HT-29 (cell line): ENCODE results near the gene DARS1. TPM values are rescaled to one million over a fixed set of nuclear protein-coding genes. Genes with fewer than 3 reads are reported as not detected.

ENCODE experiments used
- DNase-seq: peaks from one replicate; pipeline ENCODE4 v3.0.0-alpha.2; 2015; ENCODE audit warnings: low spot score
- total RNA-seq: library from RNA; depleted of rRNA; stranded (reverse); fragments of >200 nt; shearing (Covaris generic); gene quantifications from 2 replicates; pipeline ENCODE4 v1.2.3, GENCODE V29; 2014; rRNA removed

The DARS1 gene
- 20.5 and 29.6 TPM in 2 replicates for total RNA-seq

DNA sequence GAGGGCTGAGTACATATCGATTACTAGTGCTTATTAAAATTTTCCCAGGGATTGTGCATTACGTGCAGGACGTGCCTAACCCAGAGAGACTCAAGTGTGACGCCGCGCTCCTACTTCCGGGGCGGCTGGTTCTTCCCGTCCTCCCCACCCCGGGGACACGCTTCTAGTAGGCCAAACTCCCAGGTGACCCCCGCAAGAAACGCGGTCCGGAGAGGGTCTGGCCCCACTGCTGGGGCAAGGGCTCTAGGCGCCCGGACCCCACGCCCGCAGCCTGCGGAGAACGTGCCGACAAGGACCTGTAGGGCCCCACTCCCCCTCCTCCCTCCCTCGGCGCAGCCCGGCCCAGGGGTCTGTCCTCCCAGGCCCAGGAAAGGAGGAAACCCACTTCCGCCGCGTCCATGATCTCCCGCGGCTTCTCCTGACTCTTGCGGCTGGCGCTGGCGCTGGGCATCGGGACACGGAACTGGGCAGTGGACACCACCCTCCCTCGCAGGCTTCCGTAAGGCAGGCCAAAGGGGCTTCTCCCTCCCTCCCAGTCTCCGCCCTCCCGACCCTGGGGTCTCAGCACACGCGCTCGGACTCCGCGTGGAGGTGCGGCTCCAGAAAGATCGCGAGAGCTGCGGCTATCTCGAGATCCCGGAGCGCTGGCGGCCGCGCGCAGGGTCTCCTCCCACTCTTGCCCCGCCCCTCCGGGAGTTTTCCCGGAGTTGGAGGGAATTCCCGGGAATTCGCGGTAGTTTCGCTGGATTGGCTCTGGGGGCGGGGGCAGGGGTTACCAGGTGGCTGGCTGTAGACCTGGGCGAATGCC is at the start of gene DARS1:
TSS of gene DARS1 (minus strand) at position 609 of the 808 bp plus-strand sequence. CDS start at position 451, 158 bp downstream.
- DNase-seq = peak; percentile 92

DNA sequence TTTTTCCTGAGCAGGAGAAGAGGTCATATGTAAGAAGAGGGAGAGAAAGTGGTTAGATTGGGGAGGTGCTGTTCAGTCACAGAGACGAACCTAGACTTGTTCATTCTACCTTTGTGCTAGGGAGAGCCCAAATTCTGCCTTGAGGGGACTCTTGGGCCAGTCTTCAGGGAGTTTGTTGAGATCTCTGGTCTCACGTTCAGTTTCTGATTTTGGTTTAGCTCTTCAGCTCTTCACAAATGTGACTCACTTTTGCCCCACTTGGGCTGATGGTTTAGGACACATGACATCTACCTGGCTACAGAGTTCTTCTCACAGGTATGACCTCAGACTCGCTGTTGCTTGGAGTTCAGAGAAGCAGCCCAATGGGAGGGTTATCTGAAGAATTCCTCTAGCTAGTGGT is 49.2 kb upstream of the DARS1 start:
- DNase-seq = no peak

DNA sequence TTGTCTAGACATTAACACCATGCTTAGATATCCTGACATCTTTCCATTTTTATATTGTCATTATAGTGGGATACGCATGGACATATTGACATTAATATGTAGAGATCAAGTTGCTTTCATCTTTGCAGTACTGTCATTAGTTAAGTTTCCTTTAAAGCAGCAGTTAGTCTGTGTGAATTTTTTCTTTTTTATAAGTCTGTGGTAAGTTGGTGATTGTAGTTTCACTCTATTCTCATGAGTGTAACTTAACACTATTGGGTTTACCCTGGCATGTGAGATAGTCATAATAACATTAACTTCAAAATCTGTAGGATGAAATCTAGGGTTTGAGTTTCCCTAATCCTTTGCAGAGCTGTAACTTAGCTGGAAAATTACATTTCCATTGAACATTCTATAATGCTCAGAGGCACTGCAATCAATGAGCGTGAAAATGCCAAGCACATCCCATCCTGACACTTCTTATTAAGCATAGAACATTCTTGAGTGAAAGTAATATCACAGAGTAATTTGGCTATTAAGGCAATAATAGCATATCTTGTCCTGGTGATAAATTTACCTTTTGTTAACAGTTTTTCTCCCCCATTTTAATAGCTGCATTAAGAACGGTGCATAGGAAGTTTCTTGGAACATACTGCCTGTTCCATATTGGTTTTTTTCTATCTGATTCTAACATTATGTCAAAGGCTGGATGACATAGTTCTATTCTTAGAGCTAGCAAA is 47.5 kb upstream of the DARS1 start:
- DNase-seq = no peak

DNA sequence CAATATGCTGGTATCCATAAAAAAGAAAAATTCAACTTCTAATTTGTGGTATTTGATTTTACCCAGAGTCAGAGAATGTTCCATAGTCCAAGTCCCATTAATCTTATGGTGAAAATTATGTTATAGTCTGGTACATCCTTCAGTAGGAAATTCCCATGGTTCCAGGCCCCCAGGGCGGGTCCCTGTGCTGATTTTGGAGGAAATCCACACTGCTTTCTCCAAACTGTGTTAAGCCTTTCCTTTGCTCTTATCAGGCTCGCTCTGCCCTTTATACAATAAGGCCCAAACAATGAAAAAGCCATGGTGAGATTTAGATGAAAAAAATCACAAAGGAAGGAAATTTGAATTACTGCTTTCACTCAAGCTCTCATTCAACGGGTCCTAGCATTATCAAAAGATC is 46.8 kb upstream of the DARS1 start:
- no peak for DNase-seq

DNA sequence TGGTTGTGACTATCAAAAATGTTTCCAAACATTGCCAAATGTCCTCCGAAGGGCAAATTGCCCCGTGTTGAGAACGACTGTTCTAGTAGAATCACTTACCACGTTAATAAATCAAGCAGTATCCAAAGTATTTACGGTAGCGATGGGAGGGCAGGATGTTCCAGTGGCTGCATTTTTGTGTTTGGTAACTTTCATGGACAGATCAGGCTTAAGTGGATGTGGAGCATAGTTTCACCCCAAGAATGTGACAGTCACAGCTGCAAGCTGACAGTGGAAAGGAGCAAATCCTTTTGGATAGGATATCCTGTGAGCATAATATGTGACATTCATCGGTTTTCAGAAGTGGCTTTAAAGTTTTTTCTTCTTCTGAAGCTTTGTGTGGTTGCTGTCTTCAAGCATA is 46.3 kb upstream of the DARS1 start:
- no peak for DNase-seq

DNA sequence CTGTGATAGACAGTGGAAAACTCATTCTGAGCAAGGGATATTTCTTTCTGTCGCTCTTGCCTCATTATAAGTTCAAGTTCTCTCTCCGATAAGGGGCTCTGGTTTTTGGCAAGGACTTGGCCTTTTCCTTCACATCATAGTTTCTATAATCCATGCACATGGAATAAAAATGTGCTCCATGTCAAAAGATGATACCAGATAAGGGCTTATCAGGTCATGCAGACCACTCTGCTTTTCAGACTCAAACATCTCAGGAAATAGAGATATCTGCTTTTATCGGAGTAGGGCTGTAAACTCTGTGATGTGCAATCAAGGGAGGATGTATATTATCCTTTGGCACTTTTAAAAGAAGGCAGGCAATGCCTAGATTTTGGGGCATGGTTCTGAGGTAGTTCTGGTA is 45.0 kb upstream of the DARS1 start:
- no peak for DNase-seq

DNA sequence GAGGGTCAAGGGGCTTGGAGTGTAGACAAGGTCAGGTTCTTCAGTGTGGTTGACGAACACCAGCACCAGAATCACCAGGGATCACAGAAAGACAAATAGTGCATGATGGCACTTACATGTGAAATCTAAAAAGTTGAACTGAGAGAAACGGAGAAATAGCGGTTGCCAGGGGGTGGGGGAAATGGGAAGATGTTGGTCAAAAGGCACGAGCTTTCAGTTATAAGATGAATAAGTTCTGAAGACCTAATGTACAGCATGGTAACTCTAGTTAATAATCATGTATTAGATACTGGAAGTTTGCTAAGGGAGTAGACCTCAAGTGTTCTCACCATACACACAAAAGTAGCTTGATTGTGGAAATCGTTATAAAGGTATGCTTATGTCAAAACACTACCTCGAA is 43.7 kb upstream of the DARS1 start:
- DNase-seq = no peak

DNA sequence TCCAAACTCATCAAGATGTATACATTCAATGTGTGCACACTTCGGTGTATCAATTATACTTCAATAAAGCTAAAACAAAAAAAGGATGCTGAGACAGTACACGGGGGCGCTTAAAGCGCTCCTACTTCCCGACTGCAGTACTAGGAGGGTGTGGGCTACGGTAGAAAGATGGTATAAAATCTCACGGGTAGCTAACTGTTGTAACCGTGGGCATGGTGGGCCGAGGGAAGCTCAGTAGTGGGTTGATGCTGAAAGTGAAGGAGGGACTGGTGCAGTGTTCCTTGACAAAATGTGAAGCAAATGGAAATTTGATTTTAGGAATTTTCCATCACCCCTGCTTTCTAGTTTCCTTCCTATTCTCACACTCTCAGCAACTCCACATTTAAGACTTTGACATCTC is 42.6 kb upstream of the DARS1 start:
- no peak for DNase-seq

DNA sequence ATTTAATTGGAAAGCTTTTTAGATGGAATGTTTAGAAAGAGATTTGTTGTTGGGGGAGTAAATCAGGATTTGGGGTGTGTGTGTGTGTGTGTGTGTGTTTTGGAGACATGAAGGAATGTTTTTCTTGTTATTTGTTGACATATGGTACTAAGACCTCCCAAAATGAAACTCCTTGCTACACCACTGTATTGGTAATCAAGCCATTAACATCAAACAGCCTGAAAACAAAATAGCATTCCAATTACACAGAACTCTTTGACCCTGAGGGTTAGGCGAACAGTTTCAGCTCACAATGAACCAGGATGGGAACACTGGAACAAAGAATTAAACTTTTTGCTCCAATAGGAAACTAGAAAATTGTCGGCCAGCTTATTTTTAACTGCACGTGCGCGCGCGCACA is 41.7 kb upstream of the DARS1 start:
- DNase-seq = no peak

DNA sequence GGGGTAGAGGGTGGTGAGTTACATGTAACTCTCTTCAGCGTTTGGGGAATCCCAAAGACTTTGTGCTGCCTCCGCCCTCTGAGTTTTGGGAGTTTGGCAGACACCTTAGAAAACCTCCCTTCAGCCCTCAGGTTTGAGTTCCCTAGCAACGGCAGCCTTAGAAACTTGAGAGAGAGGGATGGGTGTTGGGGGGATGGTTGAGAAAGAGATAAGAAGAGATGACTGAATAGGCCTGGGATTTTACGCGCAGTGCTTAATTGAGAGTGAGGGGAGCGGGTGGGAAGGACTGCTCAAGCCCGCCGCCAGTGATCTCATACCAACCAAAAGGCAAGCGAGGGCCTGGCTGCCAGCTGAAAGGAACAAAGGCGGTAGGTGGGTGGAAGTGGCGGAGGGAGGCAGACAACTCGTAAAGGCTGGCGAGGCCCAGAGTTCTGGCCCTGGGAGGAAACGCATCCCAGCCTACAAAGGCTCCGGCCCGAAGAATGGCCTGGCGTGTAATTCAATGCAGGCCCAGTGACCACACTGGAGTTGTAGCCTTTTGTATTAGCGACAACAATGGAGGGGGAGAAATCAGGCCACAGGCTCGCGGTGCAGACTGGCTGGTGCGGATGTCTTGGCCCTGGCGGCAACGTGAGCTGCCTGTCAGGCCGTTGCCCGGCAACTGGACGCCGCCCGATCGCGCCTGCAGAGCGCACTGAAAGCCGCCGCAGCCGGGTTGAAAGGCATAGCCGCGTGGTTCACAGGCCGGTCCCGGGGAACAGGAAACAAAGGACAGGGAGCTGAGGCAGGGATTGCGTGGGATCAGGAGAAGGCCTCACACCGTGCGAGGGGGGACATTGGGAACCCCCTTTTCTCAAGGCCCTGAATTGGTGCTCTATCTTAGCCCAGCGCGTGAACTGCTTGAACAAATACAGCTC is 39.9 kb upstream of the DARS1 start:
- DNase-seq = peak; percentile 85

DNA sequence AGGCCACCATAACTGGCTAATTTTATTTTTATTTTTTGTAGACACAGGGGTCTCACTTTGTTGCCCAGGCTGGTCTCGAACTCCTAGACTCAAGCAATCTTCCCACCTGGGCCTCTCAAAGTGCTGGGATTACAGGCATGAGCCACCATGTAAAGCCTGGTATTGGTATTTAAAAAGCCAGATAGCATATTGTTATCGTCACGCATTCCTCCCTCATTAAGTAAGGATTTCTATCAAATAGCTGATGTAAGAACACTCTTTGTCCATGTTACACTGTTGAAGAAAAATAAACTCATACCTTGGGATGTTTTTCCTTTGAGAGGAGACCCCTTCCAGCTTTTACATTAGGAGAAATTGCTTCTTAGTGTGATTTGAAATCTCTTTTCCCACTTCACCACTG is 39.2 kb upstream of the DARS1 start:
- DNase-seq = no peak

DNA sequence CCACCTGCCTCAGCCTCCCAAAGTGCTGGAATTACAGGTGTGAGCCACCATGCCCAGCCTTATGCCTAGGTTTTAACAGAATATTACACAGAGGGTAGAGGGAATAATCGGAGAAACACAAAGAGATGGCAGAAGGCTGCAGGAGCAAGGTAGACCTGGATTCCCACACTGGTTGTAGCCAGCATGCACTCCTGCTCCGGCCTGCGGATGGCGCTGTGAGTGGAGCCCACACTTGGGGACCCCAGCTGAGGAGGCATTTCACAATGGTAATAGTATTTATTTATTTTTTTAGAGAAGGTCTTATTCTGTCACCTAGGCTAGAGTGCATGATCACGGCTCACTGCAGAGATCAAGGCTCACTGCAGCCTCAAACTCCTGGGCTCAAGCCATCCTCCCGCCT is 38.8 kb upstream of the DARS1 start:
- DNase-seq = no peak

DNA sequence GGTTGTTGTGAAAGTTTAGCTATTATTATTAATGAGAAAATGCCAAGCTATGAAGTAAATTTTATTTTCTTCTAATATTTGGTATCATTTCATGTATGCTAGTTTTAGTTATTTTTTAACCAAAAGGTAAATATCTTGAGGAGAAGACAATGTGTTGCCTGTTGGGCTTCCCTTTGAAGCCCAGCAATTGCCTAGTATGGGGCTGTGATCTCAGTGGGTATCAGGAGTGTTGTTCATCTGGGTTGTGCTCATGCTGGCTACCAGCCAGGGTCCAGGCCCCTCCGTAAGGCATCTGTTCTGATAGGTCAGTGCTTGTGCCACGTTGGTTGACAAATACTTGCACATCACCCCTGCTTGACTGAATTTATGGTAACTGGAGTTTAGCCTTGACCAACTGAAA is 38.0 kb upstream of the DARS1 start:
- DNase-seq = peak; percentile 12

DNA sequence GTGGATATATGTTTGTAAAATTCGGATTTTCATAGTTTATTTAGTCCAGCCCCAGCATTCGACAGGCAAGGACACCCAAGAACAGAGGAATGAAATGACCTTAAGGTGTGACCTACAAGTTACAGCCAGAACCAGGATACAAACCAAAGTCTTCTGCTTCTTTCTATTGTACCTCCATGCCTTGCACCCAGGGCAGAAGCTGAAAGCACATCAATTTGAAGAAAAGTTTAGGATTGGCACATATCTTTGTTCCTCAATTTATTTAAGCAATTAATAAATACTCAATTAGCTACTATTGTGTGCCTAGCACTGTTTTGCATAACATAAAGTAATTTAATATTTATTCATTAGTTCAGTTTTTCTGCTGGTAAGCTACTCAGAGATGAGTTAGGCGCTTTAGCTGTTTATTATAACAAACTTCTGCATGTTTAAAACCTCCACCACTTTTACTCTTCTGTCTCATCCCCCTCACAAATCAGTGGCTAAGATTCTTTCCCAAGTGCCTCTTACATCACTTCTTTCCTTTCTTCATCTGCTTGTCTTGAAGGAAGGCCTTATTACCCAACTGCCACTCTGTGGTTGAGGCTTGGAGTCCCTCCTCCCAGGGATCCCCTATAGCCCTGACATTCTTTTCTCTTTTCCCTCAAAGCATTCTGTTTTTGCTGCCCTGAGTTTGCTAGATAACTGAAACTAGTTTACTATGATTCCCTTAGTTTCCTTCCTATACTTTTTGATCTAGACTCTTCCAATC is 37.1 kb upstream of the DARS1 start:
- DNase-seq = no peak

DNA sequence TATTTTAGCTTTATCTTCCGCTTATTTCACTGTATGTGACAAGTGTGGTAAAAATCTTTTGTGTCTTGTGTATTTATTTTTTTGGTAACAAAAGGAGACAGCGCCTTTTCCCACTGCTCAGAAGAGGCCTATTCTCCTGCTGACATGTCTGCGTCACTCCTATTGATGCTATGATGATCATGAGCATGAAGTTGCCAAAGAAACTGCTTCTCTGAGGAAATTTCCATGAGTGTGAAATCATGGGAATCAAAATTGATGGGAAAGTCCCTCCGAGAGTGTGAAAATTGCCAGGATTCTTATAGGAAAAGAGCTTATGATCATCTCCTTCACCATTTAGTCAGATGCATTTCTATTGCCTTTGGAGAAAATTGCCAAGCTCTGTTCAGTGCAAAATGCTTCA is 36.5 kb upstream of the DARS1 start:
- no peak for DNase-seq

DNA sequence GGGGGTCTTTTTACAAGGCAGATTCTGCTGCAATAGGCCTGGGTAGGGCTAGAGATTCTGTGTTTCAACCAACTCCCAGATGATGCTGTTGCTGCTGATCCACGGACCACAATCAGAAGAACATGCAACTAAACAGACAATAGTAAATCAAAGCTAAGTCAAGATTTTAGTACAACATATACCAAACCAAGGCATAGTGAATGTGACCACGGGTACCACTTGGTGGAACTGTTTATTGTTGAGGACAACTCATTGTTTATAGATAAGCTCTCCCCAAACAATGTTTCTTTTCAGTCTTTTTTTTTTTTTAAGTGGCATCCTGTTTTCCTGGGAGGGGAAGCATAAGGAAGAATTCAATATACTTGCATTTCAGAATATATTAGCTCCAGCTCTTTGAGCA is 36.0 kb upstream of the DARS1 start:
- DNase-seq = no peak

DNA sequence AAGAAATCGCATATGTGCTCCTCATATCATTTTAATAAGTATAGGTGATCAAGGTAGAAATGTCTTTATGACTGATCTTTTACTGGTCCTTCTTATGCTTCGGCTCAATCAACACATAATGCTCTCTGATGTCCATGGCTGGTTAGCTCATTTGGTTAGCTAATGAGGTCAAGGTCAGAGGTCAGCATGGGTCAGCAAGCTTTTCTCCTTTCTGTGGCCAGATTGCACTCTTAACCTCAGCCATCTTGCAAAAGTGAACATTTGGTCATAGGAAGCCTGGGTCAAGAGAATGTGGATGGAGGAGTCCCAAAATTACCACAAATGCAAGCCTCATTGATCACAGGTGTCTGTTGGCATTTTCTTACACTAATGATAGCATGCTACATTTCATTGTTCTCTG is 35.4 kb upstream of the DARS1 start:
- no peak for DNase-seq

DNA sequence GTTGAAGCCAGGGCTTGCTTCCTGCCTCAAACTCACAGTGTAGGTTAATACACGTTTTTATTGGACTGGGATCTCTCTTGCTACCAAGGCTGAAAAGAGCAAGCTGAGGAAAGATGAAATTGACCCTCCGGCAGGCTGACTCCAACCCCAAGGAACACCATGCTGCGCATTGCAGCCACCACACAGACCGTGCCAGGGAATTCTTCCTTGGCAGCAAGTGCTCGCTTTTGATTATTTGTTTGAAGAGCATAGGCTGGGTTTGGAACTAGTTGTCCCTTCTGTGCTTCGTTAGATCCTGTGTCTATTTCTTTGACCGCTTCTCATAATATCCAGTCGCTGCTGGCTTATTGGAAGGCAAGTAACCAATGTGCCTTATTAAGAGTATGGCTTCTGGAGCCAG is 34.4 kb upstream of the DARS1 start:
- no peak for DNase-seq

DNA sequence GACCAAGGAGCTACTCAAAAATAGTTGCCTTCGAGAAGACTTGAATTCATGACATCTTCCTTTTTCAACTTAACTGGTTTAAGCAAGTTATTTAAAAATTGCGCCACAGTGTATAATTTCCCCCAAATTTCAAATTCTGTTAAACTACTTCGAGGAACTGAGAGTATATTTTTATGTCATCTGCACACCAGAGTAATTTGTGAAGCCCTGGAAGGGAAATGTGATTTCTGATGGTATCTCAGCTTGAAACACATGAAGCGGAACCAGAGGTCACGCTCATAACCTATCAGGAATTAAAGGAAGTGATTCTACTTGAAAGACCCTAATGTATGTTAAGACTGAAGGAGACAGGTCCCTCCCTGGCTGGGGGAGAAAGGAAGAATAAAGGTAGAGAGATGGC is 33.9 kb upstream of the DARS1 start:
- no peak for DNase-seq

DNA sequence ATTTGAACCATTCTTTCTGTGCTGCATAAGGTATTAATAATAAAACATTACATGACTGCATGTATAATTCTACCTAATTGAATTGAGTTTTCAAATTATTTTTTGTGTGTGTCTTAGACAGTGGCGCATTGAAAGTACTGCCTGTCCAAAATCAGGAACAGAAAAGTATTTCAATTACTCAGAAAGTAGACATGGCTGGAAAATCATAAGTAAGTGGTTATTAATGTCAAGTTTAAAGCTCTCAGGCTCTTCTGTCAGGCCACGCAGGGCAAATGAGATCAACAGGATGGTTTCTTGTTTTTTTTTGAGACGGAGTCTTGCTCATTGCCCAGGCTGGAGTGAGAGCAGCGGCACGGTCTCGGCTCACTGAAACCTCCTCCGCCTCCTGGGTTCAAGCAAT is 32.4 kb upstream of the DARS1 start:
- no peak for DNase-seq

DNA sequence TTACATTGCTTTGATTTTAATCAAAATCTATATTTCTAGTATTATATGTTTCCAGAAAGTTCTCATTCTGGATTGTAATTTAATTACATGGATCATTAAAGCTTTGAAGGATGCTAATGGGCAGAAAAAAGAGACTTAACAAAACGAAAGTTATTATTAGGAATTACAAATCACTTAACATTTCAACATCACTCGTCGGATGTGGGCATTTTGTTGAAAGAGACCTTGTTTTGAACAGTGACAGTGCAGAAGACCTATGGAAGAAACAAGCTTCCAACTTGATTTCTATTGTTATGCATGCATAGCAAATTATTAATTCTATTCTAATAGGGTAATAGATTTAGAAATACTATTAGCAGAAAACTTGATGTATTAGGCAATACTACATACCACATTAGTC is 31.4 kb upstream of the DARS1 start:
- no peak for DNase-seq
